SK-N-SH treated with all-trans-retinoic acid at 6 μM for 48 hours (cell line): Measurements from ENCODE around the gene NARS2.

ENCODE experiments used
- ATAC-seq: fragments of 200-7000 bp; cut with Tn5 transposase; 3 replicates; pipeline ENCODE4 v1.9.1; 2020; ENCODE audit warnings: mild to moderate bottlenecking, moderate library complexity
- ARNTL ChIP-seq: fragments of 450-650 bp; formaldehyde crosslinking; IDR thresholded peaks from 2 replicates; pipeline ENCODE4 v1.5.0; 2020; ENCODE audit warnings: low read depth, mild to moderate bottlenecking, moderate library complexity, borderline replicate concordance
- BACH2 ChIP-seq: fragments of 250-450 bp; sonication (Bioruptor Pico); IDR thresholded peaks from 2 replicates; pipeline ENCODE4 v1.9.0; 2021; ENCODE audit warnings: mild to moderate bottlenecking, borderline replicate concordance
- CSDC2 ChIP-seq: fragments of 250-450 bp; sonication (Bioruptor Pico); IDR thresholded peaks from 2 replicates; pipeline ENCODE4 v1.5.0; 2020; ENCODE audit warnings: mild to moderate bottlenecking, moderate library complexity
- ESRRG ChIP-seq: fragments of 250-450 bp; sonication (Bioruptor Pico); IDR thresholded peaks from 2 replicates; pipeline ENCODE4 v1.6.1; 2021; ENCODE audit warnings: mild to moderate bottlenecking
- GLIS3 ChIP-seq: fragments of 250-450 bp; sonication (Bioruptor Pico); IDR thresholded peaks from 2 replicates; pipeline ENCODE4 v1.5.0; 2020; ENCODE audit warnings: mild to moderate bottlenecking, moderate library complexity
- ISL1 ChIP-seq: fragments of 250-450 bp; sonication (Bioruptor Pico); IDR thresholded peaks from 2 replicates; pipeline ENCODE4 v2.1.2; 2022; ENCODE audit warnings: mild to moderate bottlenecking, moderate library complexity
- OSR1 ChIP-seq: fragments of 250-450 bp; sonication (Bioruptor Pico); IDR thresholded peaks from 2 replicates; pipeline ENCODE4 v1.8.0; 2022; ENCODE audit warnings: moderate library complexity, mild to moderate bottlenecking, inconsistent platforms
- PPARA ChIP-seq: fragments of 250-450 bp; sonication (Bioruptor Pico); IDR thresholded peaks from 2 replicates; pipeline ENCODE4 v1.5.0; 2020; ENCODE audit warnings: mild to moderate bottlenecking, borderline replicate concordance
- RARB ChIP-seq: fragments of 250-450 bp; sonication (Bioruptor Pico); IDR thresholded peaks from 2 replicates; pipeline ENCODE4 v1.8.0; 2021; ENCODE audit warnings: mild to moderate bottlenecking, moderate library complexity
- SNAI2 ChIP-seq: fragments of 250-450 bp; sonication (Bioruptor Pico); IDR thresholded peaks from 2 replicates; pipeline ENCODE4 v1.5.0; 2020; ENCODE audit warnings: mild to moderate bottlenecking, moderate library complexity
- TCF4 ChIP-seq: fragments of 250-450 bp; sonication (Bioruptor Pico); IDR thresholded peaks from 2 replicates; pipeline ENCODE4 v1.8.0; 2021; ENCODE audit warnings: mild to moderate bottlenecking, moderate library complexity, borderline replicate concordance
- TOX ChIP-seq: fragments of 250-450 bp; sonication (Bioruptor Pico); IDR thresholded peaks from 2 replicates; pipeline ENCODE4 v1.8.0; 2021; ENCODE audit warnings: mild to moderate bottlenecking, moderate library complexity, borderline replicate concordance
- ZC3H10 ChIP-seq: fragments of 250-450 bp; sonication (Bioruptor Pico); IDR thresholded peaks from 2 replicates; pipeline ENCODE4 v1.5.1; 2021; ENCODE audit warnings: mild to moderate bottlenecking, moderate library complexity
- ZFP3 ChIP-seq: fragments of 250-450 bp; sonication (Bioruptor Pico); IDR thresholded peaks from 2 replicates; pipeline ENCODE4 v1.5.0; 2020; ENCODE audit warnings: mild to moderate bottlenecking, moderate library complexity
- ZFP30 ChIP-seq: fragments of 450-650 bp; formaldehyde crosslinking; IDR thresholded peaks from 2 replicates; pipeline ENCODE4 v1.5.0; 2022; ENCODE audit warnings: mild to moderate bottlenecking, moderate library complexity
- ZNF565 ChIP-seq: fragments of 450-650 bp; formaldehyde crosslinking; conservative IDR thresholded peaks from 2 replicates; pipeline ENCODE4 v1.5.0; 2020; ENCODE audit warnings: low read depth, mild to moderate bottlenecking, moderate library complexity
- ZNF70 ChIP-seq: fragments of 450-650 bp; formaldehyde crosslinking; IDR thresholded peaks from 2 replicates; pipeline ENCODE4 v1.5.0; 2020; ENCODE audit warnings: mild to moderate bottlenecking, moderate library complexity
- ZNF8 ChIP-seq: fragments of 450-650 bp; formaldehyde crosslinking; IDR thresholded peaks from 2 replicates; pipeline ENCODE4 v1.5.0; 2020; ENCODE audit warnings: mild to moderate bottlenecking, moderate library complexity
- TF ChIP-seq, protein P1 (sequence below): fragments of 250-450 bp; sonication (Bioruptor Pico); IDR thresholded peaks from 2 replicates; pipeline ENCODE4 v1.8.0; 2021; ENCODE audit warnings: low read depth, mild to moderate bottlenecking, moderate library complexity, borderline replicate concordance
- TF ChIP-seq, protein P2 (sequence below): fragments of 250-450 bp; sonication (Bioruptor Pico); IDR thresholded peaks from 2 replicates; pipeline ENCODE4 v1.5.1; 2020; ENCODE audit warnings: low read depth, mild to moderate bottlenecking, moderate library complexity
- TF ChIP-seq, protein P3 (sequence below): fragments of 250-450 bp; sonication (Bioruptor Pico); IDR thresholded peaks from 2 replicates; pipeline ENCODE4 v1.5.0; 2020; ENCODE audit warnings: mild to moderate bottlenecking, moderate library complexity
- TF ChIP-seq, protein P4 (sequence below): fragments of 250-450 bp; sonication (Bioruptor Pico); IDR thresholded peaks from 2 replicates; pipeline ENCODE4 v1.5.1; 2021; ENCODE audit warnings: mild to moderate bottlenecking, moderate library complexity

The NARS2 gene

DNA sequence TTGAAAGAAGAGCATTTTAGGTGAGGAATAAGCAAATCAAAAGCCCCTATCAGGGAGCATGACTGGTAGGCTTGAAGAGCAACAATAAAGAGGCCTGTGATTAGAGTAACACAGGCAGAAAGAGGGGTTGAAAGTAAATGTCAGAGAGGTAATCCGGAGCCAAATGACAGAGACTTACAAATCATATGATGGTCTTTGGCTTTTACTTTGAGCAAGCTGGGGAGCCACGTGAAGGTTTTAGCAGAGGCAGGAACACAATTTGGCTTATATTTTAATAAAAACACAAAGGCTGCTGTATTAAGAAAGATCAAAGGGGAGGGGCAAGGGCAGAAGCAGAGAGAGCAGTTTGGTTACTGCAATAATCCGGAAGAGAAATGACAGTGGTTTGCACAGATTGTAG lies 12.8 kb upstream of the NARS2 start:
- ATAC-seq = no peak
- TF ChIP-seq CSDC2 (no peak), SNAI2 (CRISPR knock-in tag) (no peak), ISL1 (CRISPR knock-in tag) (no peak), OSR1 (CRISPR knock-in tag) (no peak), ZC3H10 (no peak), RARB (CRISPR knock-in tag) (no peak), PPARA (CRISPR knock-in tag) (no peak), ZFP3 (CRISPR knock-in tag) (no peak)

DNA sequence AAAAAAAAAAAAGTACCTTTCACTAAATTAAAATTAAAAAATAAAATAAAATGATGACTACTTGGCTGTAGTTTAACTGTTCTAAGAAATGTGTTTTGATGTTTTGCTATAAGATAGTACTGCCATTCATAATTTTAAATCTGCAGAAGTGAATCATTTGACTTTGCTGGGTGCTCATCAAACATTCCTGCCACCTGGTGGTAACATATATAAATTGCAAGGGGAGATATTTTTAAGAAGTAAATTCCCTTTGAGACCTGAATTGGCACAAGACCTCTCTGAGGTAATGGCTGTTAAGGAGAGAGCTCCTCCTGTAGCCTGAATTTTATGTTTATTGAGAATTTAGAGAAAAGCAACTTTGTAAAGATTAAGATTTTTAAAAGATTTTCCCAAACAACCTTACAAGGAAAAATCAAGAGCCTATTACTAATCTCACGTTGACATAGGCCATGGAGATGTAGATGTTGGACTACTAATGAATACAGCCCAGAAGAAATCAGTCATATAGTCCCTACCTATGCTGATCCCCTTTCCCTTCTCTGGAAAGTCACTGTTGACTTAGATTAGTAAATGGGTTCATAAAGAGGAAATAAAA lies 11.9 kb upstream of the NARS2 start:
- TF ChIP-seq OSR1 (CRISPR knock-in tag) (no peak), TCF4 (no peak), GLIS3 (CRISPR knock-in tag) (no peak), ZNF565 (CRISPR knock-in tag) (no peak), ZNF8 (no peak), ZFP30 (no peak), CSDC2 (no peak), ZNF70 (CRISPR knock-in tag) (no peak), ARNTL (CRISPR knock-in tag) (no peak), BACH2 (CRISPR knock-in tag) (no peak), TOX (CRISPR knock-in tag) (no peak), ISL1 (CRISPR knock-in tag) (no peak), SNAI2 (CRISPR knock-in tag) (no peak)
- TF ChIP-seq, protein P1, sequence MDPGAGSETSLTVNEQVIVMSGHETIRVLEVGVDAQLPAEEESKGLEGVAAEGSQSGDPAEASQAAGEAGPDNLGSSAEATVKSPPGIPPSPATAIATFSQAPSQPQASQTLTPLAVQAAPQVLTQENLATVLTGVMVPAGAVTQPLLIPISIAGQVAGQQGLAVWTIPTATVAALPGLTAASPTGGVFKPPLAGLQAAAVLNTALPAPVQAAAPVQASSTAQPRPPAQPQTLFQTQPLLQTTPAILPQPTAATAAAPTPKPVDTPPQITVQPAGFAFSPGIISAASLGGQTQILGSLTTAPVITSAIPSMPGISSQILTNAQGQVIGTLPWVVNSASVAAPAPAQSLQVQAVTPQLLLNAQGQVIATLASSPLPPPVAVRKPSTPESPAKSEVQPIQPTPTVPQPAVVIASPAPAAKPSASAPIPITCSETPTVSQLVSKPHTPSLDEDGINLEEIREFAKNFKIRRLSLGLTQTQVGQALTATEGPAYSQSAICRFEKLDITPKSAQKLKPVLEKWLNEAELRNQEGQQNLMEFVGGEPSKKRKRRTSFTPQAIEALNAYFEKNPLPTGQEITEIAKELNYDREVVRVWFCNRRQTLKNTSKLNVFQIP (CRISPR knock-in tag) = no peak
- TF ChIP-seq, protein P2, sequence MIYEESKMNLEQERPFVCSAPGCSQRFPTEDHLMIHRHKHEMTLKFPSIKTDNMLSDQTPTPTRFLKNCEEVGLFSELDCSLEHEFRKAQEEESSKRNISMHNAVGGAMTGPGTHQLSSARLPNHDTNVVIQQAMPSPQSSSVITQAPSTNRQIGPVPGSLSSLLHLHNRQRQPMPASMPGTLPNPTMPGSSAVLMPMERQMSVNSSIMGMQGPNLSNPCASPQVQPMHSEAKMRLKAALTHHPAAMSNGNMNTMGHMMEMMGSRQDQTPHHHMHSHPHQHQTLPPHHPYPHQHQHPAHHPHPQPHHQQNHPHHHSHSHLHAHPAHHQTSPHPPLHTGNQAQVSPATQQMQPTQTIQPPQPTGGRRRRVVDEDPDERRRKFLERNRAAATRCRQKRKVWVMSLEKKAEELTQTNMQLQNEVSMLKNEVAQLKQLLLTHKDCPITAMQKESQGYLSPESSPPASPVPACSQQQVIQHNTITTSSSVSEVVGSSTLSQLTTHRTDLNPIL = no peak
- TF ChIP-seq, protein P3, sequence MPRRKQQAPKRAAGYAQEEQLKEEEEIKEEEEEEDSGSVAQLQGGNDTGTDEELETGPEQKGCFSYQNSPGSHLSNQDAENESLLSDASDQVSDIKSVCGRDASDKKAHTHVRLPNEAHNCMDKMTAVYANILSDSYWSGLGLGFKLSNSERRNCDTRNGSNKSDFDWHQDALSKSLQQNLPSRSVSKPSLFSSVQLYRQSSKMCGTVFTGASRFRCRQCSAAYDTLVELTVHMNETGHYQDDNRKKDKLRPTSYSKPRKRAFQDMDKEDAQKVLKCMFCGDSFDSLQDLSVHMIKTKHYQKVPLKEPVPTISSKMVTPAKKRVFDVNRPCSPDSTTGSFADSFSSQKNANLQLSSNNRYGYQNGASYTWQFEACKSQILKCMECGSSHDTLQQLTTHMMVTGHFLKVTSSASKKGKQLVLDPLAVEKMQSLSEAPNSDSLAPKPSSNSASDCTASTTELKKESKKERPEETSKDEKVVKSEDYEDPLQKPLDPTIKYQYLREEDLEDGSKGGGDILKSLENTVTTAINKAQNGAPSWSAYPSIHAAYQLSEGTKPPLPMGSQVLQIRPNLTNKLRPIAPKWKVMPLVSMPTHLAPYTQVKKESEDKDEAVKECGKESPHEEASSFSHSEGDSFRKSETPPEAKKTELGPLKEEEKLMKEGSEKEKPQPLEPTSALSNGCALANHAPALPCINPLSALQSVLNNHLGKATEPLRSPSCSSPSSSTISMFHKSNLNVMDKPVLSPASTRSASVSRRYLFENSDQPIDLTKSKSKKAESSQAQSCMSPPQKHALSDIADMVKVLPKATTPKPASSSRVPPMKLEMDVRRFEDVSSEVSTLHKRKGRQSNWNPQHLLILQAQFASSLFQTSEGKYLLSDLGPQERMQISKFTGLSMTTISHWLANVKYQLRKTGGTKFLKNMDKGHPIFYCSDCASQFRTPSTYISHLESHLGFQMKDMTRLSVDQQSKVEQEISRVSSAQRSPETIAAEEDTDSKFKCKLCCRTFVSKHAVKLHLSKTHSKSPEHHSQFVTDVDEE (CRISPR knock-in tag) = no peak
- ATAC-seq = no peak

DNA sequence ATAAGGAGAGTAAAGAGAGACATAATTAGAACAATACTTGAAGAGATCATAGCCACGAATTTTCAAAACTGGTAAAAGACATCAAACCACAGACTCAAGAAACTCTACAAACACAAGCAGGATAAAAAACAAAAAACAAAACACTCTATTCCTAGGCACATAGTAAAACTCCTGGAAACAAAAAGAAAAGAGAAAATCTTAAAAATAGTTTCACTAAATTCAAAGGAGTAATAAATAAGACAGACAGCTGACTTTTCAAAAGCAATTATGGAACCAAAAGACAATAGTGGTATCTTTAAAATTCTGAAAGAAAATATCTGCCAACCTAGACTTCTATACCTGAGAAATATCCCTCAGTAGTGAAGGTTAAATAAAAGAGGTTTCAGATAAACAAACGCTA lies 9.2 kb upstream of the NARS2 start:
- no peak for TF ChIP-seq ZNF70 (CRISPR knock-in tag)
- no peak for TF ChIP-seq ZFP30
- no peak for ATAC-seq

DNA sequence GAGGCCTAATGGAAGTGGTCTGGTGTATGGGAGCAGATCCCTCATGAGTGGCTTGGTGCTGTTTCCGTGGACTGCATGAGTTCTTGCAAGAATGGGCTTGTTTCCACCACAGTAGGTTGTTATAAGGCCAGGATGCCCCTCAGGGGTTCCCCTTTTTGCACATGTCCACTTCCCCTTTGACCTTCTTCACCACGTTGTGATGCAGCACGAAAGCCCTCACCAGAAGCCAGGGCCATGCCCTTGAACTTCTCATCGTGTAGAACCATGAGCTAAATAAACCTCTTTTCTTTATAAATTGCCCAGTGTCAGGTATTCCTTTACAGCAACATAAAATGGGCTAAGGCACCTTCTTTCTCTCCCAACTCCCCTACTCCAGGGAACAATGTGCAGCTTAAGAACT lies 2.8 kb upstream of the NARS2 start:
- TF ChIP-seq ZC3H10 (no peak), ESRRG (no peak), CSDC2 (no peak), ZNF8 (no peak), BACH2 (CRISPR knock-in tag) (no peak), TOX (CRISPR knock-in tag) (no peak), ZFP3 (CRISPR knock-in tag) (no peak), TCF4 (no peak), OSR1 (CRISPR knock-in tag) (no peak), ZFP30 (no peak)
- TF ChIP-seq, protein P4, sequence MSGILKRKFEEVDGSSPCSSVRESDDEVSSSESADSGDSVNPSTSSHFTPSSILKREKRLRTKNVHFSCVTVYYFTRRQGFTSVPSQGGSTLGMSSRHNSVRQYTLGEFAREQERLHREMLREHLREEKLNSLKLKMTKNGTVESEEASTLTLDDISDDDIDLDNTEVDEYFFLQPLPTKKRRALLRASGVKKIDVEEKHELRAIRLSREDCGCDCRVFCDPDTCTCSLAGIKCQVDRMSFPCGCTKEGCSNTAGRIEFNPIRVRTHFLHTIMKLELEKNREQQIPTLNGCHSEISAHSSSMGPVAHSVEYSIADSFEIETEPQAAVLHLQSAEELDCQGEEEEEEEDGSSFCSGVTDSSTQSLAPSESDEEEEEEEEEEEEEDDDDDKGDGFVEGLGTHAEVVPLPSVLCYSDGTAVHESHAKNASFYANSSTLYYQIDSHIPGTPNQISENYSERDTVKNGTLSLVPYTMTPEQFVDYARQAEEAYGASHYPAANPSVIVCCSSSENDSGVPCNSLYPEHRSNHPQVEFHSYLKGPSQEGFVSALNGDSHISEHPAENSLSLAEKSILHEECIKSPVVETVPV (CRISPR knock-in tag) = no peak
- TF ChIP-seq, protein P3 (CRISPR knock-in tag) = no peak
- TF ChIP-seq, protein P1 (CRISPR knock-in tag) = no peak
- no peak for ATAC-seq
